ENCODE data around the gene STRBP.

DNA sequence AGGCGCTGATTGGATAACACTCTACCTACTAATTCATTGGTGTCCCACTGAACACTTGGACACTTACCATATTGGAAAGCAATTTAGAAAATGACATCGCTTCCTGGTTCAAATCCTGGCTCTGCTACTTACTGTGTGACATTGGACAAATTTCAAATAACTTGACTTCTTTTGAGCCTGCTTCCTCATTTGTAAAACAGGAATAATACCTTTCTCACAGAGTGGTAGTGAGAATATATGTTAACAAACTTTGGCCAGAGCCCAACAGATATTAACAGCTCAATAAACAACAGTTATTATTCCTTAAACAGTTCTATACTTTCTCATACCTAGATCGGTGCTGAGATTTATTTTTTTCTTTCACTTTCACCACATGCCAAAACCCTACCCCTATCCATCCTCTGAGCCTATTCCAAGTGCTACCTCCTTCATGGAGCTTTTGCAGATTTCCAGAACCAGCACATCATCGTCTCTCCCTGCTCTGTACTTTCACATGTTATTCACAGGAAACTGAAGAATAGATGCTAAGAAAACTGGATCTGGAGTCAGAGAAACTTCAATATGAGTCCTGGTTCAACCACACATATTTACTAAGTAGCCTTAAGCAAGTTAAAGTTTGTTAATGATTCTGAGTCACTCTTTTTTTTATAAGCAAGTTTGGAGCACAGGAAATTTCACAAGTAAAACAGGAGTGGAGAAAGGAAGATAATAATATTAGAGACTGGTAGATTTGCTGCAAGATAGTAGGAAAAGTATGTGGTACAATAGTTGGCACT is 92.3 kb downstream of the STRBP start:
- TF ChIP-seq, protein P1, sequence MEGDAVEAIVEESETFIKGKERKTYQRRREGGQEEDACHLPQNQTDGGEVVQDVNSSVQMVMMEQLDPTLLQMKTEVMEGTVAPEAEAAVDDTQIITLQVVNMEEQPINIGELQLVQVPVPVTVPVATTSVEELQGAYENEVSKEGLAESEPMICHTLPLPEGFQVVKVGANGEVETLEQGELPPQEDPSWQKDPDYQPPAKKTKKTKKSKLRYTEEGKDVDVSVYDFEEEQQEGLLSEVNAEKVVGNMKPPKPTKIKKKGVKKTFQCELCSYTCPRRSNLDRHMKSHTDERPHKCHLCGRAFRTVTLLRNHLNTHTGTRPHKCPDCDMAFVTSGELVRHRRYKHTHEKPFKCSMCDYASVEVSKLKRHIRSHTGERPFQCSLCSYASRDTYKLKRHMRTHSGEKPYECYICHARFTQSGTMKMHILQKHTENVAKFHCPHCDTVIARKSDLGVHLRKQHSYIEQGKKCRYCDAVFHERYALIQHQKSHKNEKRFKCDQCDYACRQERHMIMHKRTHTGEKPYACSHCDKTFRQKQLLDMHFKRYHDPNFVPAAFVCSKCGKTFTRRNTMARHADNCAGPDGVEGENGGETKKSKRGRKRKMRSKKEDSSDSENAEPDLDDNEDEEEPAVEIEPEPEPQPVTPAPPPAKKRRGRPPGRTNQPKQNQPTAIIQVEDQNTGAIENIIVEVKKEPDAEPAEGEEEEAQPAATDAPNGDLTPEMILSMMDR (IDR thresholded peaks at IDR 0.05; ENCODE audit: low read length): no peak
- no peak for TF ChIP-seq EZH2 (optimal IDR thresholded peaks at IDR 0.05; ENCODE audit: low read depth, low read length)
